Vagina (tissue), 2 donors: Measurements from ENCODE around the gene FBXO41. TPM values are rescaled to one million over a fixed set of nuclear protein-coding genes. Genes with fewer than 3 reads are reported as not detected.

Source experiments
- DNase-seq, 2 donors: peaks; one replicate each; pipeline ENCODE4 v3.0.0-alpha.2; 2017; ENCODE audit errors: extremely low spot score in 2 of 2
- H3K27ac ChIP-seq: fragments of 200-600 bp; sonication (generic); one replicate; pipeline ENCODE4 v1.5.1; 2019
- H3K27me3 ChIP-seq: fragments of 200-600 bp; sonication (generic); one replicate; pipeline ENCODE4 v1.5.1; 2019
- H3K36me3 ChIP-seq, 2 donors: fragments of 200-600 bp; sonication (generic); one replicate each; pipeline ENCODE4 v1.5.1; 2017 to 2019
- H3K4me1 ChIP-seq: fragments of 200-600 bp; sonication (generic); one replicate; pipeline ENCODE4 v1.5.1; 2019
- H3K4me3 ChIP-seq, 2 donors: fragments of 200-600 bp; sonication (generic); 1 replicate in 1 of 2; 2 replicates in 1 of 2; pipeline ENCODE4 v1.5.1; 2016 to 2019
- H3K9me3 ChIP-seq: fragments of 200-600 bp; sonication (generic); one replicate; pipeline ENCODE4 v1.5.1; 2019
- CTCF ChIP-seq, 3 experiments: fragments of 450-650 bp in 2 of 3; fragments of 200-600 bp in 1 of 3; sonication (generic) in 1 of 3; IDR thresholded peaks; one replicate each; pipeline ENCODE4 v1.5.1; 2017 to 2019; ENCODE audit warnings: antibody characterized with exemption in 3 of 3, mild to moderate bottlenecking in 2 of 3, moderate library complexity in 2 of 3
- POLR2A ChIP-seq, 2 donors: fragments of 450-650 bp; IDR thresholded peaks; one replicate each; pipeline ENCODE4 v1.6.1; 2017; ENCODE audit warnings: antibody characterized with exemption in 2 of 2, mild to moderate bottlenecking in 2 of 2, moderate library complexity in 2 of 2
- POLR2AphosphoS5 ChIP-seq, 2 donors: sonication (generic); formaldehyde crosslinking; IDR thresholded peaks; one replicate each; pipeline ENCODE4 v1.9.0; 2017; ENCODE audit warnings: antibody characterized with exemption in 2 of 2, mild to moderate bottlenecking in 2 of 2, low read depth in 1 of 2; ENCODE audit not compliant: insufficient read depth in 1 of 2
- intact Hi-C: fragments of 100-400 bp; cut with DNase I; formaldehyde crosslinking; loops from one replicate; pipeline ENCODE4 v1.15.1; 2023
- total RNA-seq: library from RNA; depleted of rRNA; stranded (reverse); fragments of >200 nt; gene quantifications from one replicate; pipeline ENCODE4 v1.2.3, GENCODE V29; 2016

Gene FBXO41
- total RNA-seq, 1 donor from 2014 or later, result 2.7 TPM

GRCh38 chr2:73215254-73215653 lies 69.0 kb downstream of the FBXO41 start:
- DNase-seq, result no peak
- no peaks in the 10 kb centered on the region for H3K27me3 ChIP-seq
- peak overlapping the region; percentile 83 for H3K27ac ChIP-seq
- no peaks in the 10 kb centered on the region for H3K9me3 ChIP-seq
- H3K4me3 ChIP-seq, result peak overlapping the region in 1 of 2 donors; percentile 95
- peaks cover 36% of the 10 kb centered on the region for H3K4me1 ChIP-seq
- intact Hi-C loops, result no loop called here
- H3K36me3 ChIP-seq, result peaks cover 0 to 6% of the 10 kb centered on the region in 2 donors
- no peak for TF ChIP-seq CTCF (IDR thresholded peaks at IDR 0.05)
- no peak for TF ChIP-seq POLR2A (IDR thresholded peaks at IDR 0.05)
- no peak for TF ChIP-seq POLR2AphosphoS5 (IDR thresholded peaks at IDR 0.05; ENCODE audit: insufficient read depth in 1 of 2, low read depth in 1 of 2)

GRCh38 chr2:73214120-73215035 lies 69.9 kb downstream of the FBXO41 start, which contains the start of gene SMYD5:
Gene SMYD5, plus strand, starts transcription at chr2:73214245. Its CDS starts 22 bp downstream, at chr2:73214267.
- no peak for DNase-seq
- H3K36me3 ChIP-seq, result peaks cover 0 to 5% of the 10 kb centered on the region in 2 donors
- peaks cover 36% of the 10 kb centered on the region for H3K4me1 ChIP-seq
- TF ChIP-seq POLR2A (IDR thresholded peaks at IDR 0.05), result no peak
- peak in 1 of 2 donors; percentile 88 for TF ChIP-seq POLR2AphosphoS5 (IDR thresholded peaks at IDR 0.05; ENCODE audit: insufficient read depth in 1 of 2, low read depth in 1 of 2)
- peak in 1 of 3 experiments; percentile 20 for TF ChIP-seq CTCF (IDR thresholded peaks at IDR 0.05)
- H3K27me3 ChIP-seq, result no peaks in the 10 kb centered on the region
- peak within 1 kb of the TSS; percentile 83 for H3K27ac ChIP-seq
- intact Hi-C loops, result no loop called here
- peak within 1 kb of the TSS; percentile 86 to 95 for H3K4me3 ChIP-seq
- H3K9me3 ChIP-seq, result no peaks in the 10 kb centered on the region

GRCh38 chr2:73212448-73213176 lies 71.7 kb downstream of the FBXO41 start:
- Histone ChIP-seq H3K4me1 (peaks cover 36% of the 10 kb centered on the region), H3K27me3 (no peaks in the 10 kb centered on the region), H3K27ac (peak overlapping the region; percentile 31), H3K36me3 (no peaks in the 10 kb centered on the region), H3K4me3 (no peak overlapping the region), H3K9me3 (no peaks in the 10 kb centered on the region)
- TF ChIP-seq CTCF (IDR thresholded peaks at IDR 0.05) (peak; percentile 51 to 86 (median 68)), POLR2AphosphoS5 (IDR thresholded peaks at IDR 0.05; ENCODE audit: insufficient read depth in 1 of 2, low read depth in 1 of 2) (peak in 1 of 2 donors; percentile 16), POLR2A (IDR thresholded peaks at IDR 0.05) (no peak)
- DNase-seq, result no peak
- intact Hi-C loops, result no loop called here

GRCh38 chr2:73212098-73212447 lies 72.2 kb downstream of the FBXO41 start:
- H3K27ac ChIP-seq, result no peak overlapping the region
- intact Hi-C loops, result no loop called here
- no peaks in the 10 kb centered on the region for H3K9me3 ChIP-seq
- no peaks in the 10 kb centered on the region for H3K27me3 ChIP-seq
- no peak for TF ChIP-seq POLR2A (IDR thresholded peaks at IDR 0.05)
- TF ChIP-seq POLR2AphosphoS5 (IDR thresholded peaks at IDR 0.05; ENCODE audit: insufficient read depth in 1 of 2, low read depth in 1 of 2), result no peak
- no peak for TF ChIP-seq CTCF (IDR thresholded peaks at IDR 0.05)
- no peaks in the 10 kb centered on the region for H3K36me3 ChIP-seq
- H3K4me3 ChIP-seq, result no peak overlapping the region
- peaks cover 36% of the 10 kb centered on the region for H3K4me1 ChIP-seq
- no peak for DNase-seq
